Smooth muscle cell (in vitro differentiated cells): ENCODE results near the gene CDH4. TPM values are rescaled to one million over a fixed set of nuclear protein-coding genes. Genes with fewer than 3 reads are reported as not detected.

Experiments
- DNase-seq: peaks from one replicate; lab custom pipeline; 2025; ENCODE audit not compliant: unreplicated experiment; lab: John Stamatoyannopoulos, UW
- H2AFZ ChIP-seq: fragments of 200-600 bp; sonication (generic); 2 replicates; pipeline ENCODE4 v1.6.0; 2016; ENCODE audit warnings: antibody characterized with exemption, low read depth, mild to moderate bottlenecking
- H3F3A ChIP-seq: fragments of 200-600 bp; sonication (generic); 2 replicates; pipeline ENCODE4 v1.6.0; 2017; ENCODE audit warnings: antibody characterized with exemption, low read depth
- H3K27ac ChIP-seq: fragments of 200-600 bp; sonication (generic); 2 replicates; pipeline ENCODE4 v1.5.1; 2016; ENCODE audit warnings: low read depth, mild to moderate bottlenecking
- H3K27me3 ChIP-seq: fragments of 200-600 bp; sonication (generic); 2 replicates; pipeline ENCODE4 v1.6.1; 2016; ENCODE audit warnings: low read depth, mild to moderate bottlenecking
- H3K36me3 ChIP-seq: fragments of 200-600 bp; sonication (generic); 2 replicates; pipeline ENCODE4 v1.5.1; 2016; ENCODE audit warnings: low read depth
- H3K4me1 ChIP-seq: fragments of 200-600 bp; sonication (generic); 2 replicates; pipeline ENCODE4 v1.5.1; 2016; ENCODE audit warnings: low read depth
- H3K4me2 ChIP-seq: fragments of 200-600 bp; sonication (generic); 2 replicates; pipeline ENCODE4 v1.6.0; 2016; ENCODE audit warnings: mild to moderate bottlenecking
- H3K4me3 ChIP-seq: fragments of 200-600 bp; sonication (generic); 2 replicates; pipeline ENCODE4 v1.5.1; 2016; ENCODE audit warnings: mild to moderate bottlenecking
- H3K79me2 ChIP-seq: fragments of 200-600 bp; sonication (generic); 2 replicates; pipeline ENCODE4 v1.6.0; 2016; ENCODE audit warnings: low read depth, mild to moderate bottlenecking
- H3K9ac ChIP-seq: fragments of 200-600 bp; sonication (generic); 2 replicates; pipeline ENCODE4 v1.6.0; 2016; ENCODE audit warnings: low read depth
- H3K9me3 ChIP-seq: fragments of 200-600 bp; sonication (generic); replicated peaks from 2 replicates; pipeline ENCODE4 v1.5.1; 2016; ENCODE audit warnings: low read depth
- H4K20me1 ChIP-seq: fragments of 200-600 bp; sonication (generic); 2 replicates; pipeline ENCODE4 v1.6.0; 2016; ENCODE audit warnings: low read depth
- CTCF ChIP-seq: fragments of 200-600 bp; sonication (generic); IDR thresholded peaks from 2 replicates; pipeline ENCODE4 v1.5.1; 2017; ENCODE audit warnings: borderline replicate concordance, mild to moderate bottlenecking, antibody characterized with exemption; ENCODE audit not compliant: insufficient read depth, poor library complexity, severe bottlenecking
- WGBS: methylation state at CpG from one replicate; pipeline ENCODE4 v1.1.7; 2016; ENCODE audit warnings: low lambda C conversion rate; 5-methylcytosine and 5-hydroxymethylcytosine counted together
- polyA plus RNA-seq: library from polyadenylated mRNA; unstranded; fragments of >200 nt; fragmentation: Nextera tagmentation; extraction: Ambion mirVana; gene quantifications from 2 replicates; pipeline ENCODE4 v1.2.1, GENCODE V29; 2016
- total RNA-seq: library from RNA; depleted of rRNA; stranded (reverse); fragments of >200 nt; gene quantifications from 2 replicates; pipeline ENCODE4 v1.2.3, GENCODE V29; 2014

Gene CDH4
- total and polyA plus RNA-seq, 2 experiments from 2014 or later = 0.03 to 0.04 TPM

GRCh38 chr20:61295682-61296628 is 43.9 kb downstream of the CDH4 start:
- no peaks in the 10 kb centered on the region for H4K20me1 ChIP-seq
- H3K9me3 ChIP-seq = no peaks in the 10 kb centered on the region
- H2AFZ ChIP-seq = no peak overlapping the region
- H3K27ac ChIP-seq = no peak overlapping the region
- DNase-seq = no peak
- 75% methylated on average over 33 of the region's 33 CpGs for WGBS
- no peaks in the 10 kb centered on the region for H3K36me3 ChIP-seq
- no peak overlapping the region for H3K4me2 ChIP-seq
- H3K79me2 ChIP-seq = no peaks in the 10 kb centered on the region
- H3K4me3 ChIP-seq = no peak overlapping the region
- no peak overlapping the region for H3K9ac ChIP-seq
- H3K27me3 ChIP-seq = no peaks in the 10 kb centered on the region
- no peak for TF ChIP-seq CTCF
- H3K4me1 ChIP-seq = no peaks in the 10 kb centered on the region
- H3F3A ChIP-seq = no peaks in the 10 kb centered on the region

GRCh38 chr20:61296629-61297019 is 44.6 kb downstream of the CDH4 start:
- Histone ChIP-seq H3K9me3 (no peaks in the 10 kb centered on the region), H3K27ac (no peak overlapping the region), H3K9ac (no peak overlapping the region), H3K4me3 (no peak overlapping the region), H3K4me1 (no peaks in the 10 kb centered on the region), H3K4me2 (no peak overlapping the region), H3K79me2 (no peaks in the 10 kb centered on the region), H3K27me3 (no peaks in the 10 kb centered on the region), H3K36me3 (no peaks in the 10 kb centered on the region), H3F3A (no peaks in the 10 kb centered on the region), H4K20me1 (no peaks in the 10 kb centered on the region), H2AFZ (no peak overlapping the region)
- no peak for DNase-seq
- 88% methylated on average over 14 of the region's 14 CpGs for WGBS
- TF ChIP-seq CTCF = no peak

DNA sequence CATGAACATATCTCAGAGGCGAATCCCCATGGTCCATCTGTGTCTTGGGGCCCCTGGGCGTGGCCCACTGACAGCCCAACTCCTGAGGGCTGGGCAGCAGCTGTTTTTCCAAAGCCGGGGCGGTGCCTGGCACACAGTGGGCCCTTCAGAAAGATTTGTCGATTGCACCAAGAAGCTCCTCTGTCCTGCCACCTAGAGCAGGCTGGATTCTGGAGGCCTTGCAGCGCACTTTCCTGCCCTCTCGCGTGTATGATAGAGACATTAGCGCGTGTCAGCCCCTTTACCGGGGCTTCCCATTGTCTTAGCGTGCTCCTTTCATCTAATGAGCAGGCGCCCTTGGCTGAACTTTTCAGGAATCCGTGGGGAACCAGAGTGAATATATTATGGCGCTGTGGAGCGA is 45.4 kb downstream of the CDH4 start:
- DNase-seq = no peak
- no peaks in the 10 kb centered on the region for H3K4me1 ChIP-seq
- no peaks in the 10 kb centered on the region for H4K20me1 ChIP-seq
- H3K9ac ChIP-seq = no peak overlapping the region
- TF ChIP-seq CTCF = no peak
- no peak overlapping the region for H2AFZ ChIP-seq
- H3K27me3 ChIP-seq = no peaks in the 10 kb centered on the region
- no peak overlapping the region for H3K4me3 ChIP-seq
- H3K79me2 ChIP-seq = no peaks in the 10 kb centered on the region
- no peak overlapping the region for H3K4me2 ChIP-seq
- no peak overlapping the region for H3K27ac ChIP-seq
- no peaks in the 10 kb centered on the region for H3K36me3 ChIP-seq
- no peaks in the 10 kb centered on the region for H3F3A ChIP-seq
- H3K9me3 ChIP-seq = no peaks in the 10 kb centered on the region
- WGBS = 94% methylated on average over 16 of the region's 16 CpGs
